BLaER1 treated with 17β-estradiol and CSF1 and Interleukin-3, amounts not matched to agents 10 nM and 100 nM (cell line): ENCODE data around the gene TRIOBP.
A peak's percentile ranks its signal among the peaks of the same experiment; 100 is the strongest.

ENCODE experiments used
- H3K27ac ChIP-seq, 11 experiments: shearing (Covaris generic); formaldehyde crosslinking; 2 replicates each; pipeline ENCODE4 v1.8.1; 2022
- H3K27me3 ChIP-seq, 11 experiments: shearing (Covaris generic); formaldehyde crosslinking; 2 replicates each; pipeline ENCODE4 v1.8.1; 2022
- H3K36me3 ChIP-seq, 11 experiments: shearing (Covaris generic); formaldehyde crosslinking; 2 replicates each; pipeline ENCODE4 v1.8.1; 2022
- H3K4me1 ChIP-seq, 10 experiments: shearing (Covaris generic); formaldehyde crosslinking; 2 replicates each; pipeline ENCODE4 v1.8.1; 2022
- H3K4me2 ChIP-seq, 11 experiments: shearing (Covaris generic); formaldehyde crosslinking; 2 replicates each; pipeline ENCODE4 v1.8.1; 2022
- H3K4me3 ChIP-seq, 10 experiments: shearing (Covaris generic); formaldehyde crosslinking; 2 replicates each; pipeline ENCODE4 v1.8.1; 2022
- H3K9ac ChIP-seq, 11 experiments: shearing (Covaris generic); formaldehyde crosslinking; 2 replicates each; pipeline ENCODE4 v1.8.1; 2022
- H3K9me3 ChIP-seq, 11 experiments: shearing (Covaris generic); formaldehyde crosslinking; replicated peaks in 1 of 11; 2 replicates each; pipeline ENCODE4 v1.8.1; 2022
- H4K20me1 ChIP-seq, 11 experiments: shearing (Covaris generic); formaldehyde crosslinking; 2 replicates each; pipeline ENCODE4 v1.8.1; 2022
- Cebpa-rat ChIP-seq, 11 experiments: shearing (Covaris generic); IDR thresholded peaks; 2 replicates each; pipeline ENCODE4 v1.8.1; 2022

The TRIOBP gene

DNA sequence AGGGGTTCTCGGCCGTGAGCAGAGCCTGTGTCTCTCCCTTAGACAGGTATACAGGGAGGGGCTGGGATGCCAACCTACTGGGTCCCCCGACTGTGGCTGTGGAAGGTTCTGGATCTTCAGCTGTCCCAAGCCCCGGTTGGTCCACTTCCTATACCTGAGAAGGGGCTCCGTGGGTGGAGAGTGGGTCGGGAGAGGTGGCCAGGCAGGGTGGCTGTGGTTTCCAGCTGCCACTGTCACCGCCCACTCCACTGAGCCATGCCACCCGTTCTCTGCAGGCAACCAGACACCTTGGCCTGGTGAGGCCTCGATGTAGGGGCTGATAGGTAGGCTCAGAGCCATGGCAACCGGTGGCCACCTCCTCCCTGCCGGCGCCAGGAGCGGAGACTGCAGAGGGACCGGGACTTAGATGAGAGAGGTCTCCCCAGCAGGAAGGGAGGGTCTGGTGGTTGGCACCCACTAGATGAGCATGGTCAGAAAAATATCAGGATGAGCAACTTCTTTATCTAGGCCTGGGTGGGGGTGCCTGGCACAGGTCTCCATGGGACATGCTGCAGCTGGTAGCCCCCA lies 53.8 kb downstream of the TRIOBP start:
- Histone ChIP-seq H3K27me3 (no peaks in the 10 kb centered on the region), H3K4me1 (peaks cover 53 to 65% (median 59%) of the 10 kb centered on the region in 10 experiments), H3K4me3 (no peak overlapping the region), H3K4me2 (peak overlapping the region; percentile 53 to 99 (median 92); a peak in 21 of 22 replicates), H3K9me3 (no peaks in the 10 kb centered on the region), H3K27ac (peak overlapping the region in 9 of 11 experiments; percentile 35 to 61 (median 51); a peak in 16 of 22 replicates), H4K20me1 (peaks cover 49 to 89% (median 73%) of the 10 kb centered on the region in 11 experiments), H3K36me3 (peaks cover 38 to 78% (median 61%) of the 10 kb centered on the region in 11 experiments), H3K9ac (peak overlapping the region; percentile 38 to 64 (median 55); a peak in 18 of 22 replicates)
- no peak for TF ChIP-seq Cebpa-rat (IDR thresholded peaks at IDR 0.05)

GRCh38 chr22:37751449-37752188 lies 54.8 kb downstream of the TRIOBP start:
- Histone ChIP-seq H3K9me3 (no peaks in the 10 kb centered on the region), H3K27me3 (no peaks in the 10 kb centered on the region), H4K20me1 (peaks cover 49 to 98% (median 83%) of the 10 kb centered on the region in 11 experiments), H3K4me2 (peak overlapping the region; percentile 61 to 99 (median 92)), H3K4me1 (peaks cover 53 to 69% (median 63%) of the 10 kb centered on the region in 10 experiments), H3K27ac (peak overlapping the region in 9 of 11 experiments; percentile 35 to 59 (median 51); a peak in 13 of 22 replicates), H3K4me3 (no peak overlapping the region), H3K36me3 (peaks cover 48 to 87% (median 71%) of the 10 kb centered on the region in 11 experiments), H3K9ac (peak overlapping the region in 10 of 11 experiments; percentile 24 to 64 (median 56); a peak in 18 of 22 replicates)
- no peak for TF ChIP-seq Cebpa-rat (IDR thresholded peaks at IDR 0.05)

DNA sequence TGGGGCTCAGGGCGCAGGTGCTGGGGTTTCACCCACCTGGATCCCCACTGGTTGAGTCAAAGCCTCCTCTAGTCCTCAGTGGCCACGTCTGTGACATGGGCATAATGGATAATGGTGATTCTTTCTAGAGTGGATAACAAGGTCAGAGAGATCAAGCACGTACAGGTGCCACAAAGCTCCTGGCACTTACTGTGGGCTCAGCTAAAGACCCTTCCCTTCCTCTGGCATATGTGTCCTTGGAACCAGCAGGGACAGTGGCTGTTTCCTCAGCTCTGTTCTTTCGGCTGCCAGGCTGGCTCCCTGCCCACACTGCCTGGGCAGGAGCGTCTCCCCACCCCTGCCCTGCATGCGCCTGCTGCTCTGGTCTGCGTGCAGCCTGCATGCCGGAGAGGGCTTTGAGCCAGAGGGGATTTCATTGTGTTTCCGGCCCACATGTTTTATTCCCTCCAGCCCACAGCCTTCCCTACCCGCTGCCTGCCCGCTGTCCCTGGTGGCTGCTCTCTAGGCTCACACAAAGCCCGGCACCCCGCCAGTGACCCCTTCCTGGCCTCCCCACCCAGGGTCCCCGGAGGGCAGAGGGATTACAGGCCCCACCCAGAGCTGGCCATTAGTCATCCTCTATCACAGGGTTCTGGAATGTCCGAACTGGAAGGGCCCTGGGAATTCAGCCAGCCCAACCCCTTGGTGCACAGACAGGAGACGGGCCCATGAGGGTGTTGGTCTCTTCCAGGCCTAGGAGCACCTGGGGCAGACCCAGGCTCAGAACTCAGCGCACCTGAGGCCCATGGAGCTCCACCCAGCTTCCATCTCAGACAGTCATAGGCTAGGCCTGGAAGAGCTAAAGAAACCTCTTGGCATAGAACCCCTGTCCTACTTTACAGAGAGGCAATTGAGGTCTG lies 55.6 kb downstream of the TRIOBP start:
- Histone ChIP-seq H3K9me3 (no peaks in the 10 kb centered on the region), H3K4me2 (peak overlapping the region in 10 of 11 experiments; percentile 4 to 95 (median 63); a peak in 19 of 22 replicates), H3K4me3 (no peak overlapping the region), H3K4me1 (peaks cover 50 to 72% (median 62%) of the 10 kb centered on the region in 10 experiments), H3K27me3 (no peaks in the 10 kb centered on the region), H3K27ac (peak overlapping the region in 8 of 11 experiments; percentile 26 to 55 (median 35); a peak in 11 of 22 replicates), H4K20me1 (peaks cover 47 to 100% (median 85%) of the 10 kb centered on the region in 11 experiments), H3K36me3 (peaks cover 56 to 95% (median 79%) of the 10 kb centered on the region in 11 experiments), H3K9ac (peak overlapping the region in 10 of 11 experiments; percentile 4 to 56 (median 34); a peak in 15 of 22 replicates)
- no peak for TF ChIP-seq Cebpa-rat (IDR thresholded peaks at IDR 0.05)

DNA sequence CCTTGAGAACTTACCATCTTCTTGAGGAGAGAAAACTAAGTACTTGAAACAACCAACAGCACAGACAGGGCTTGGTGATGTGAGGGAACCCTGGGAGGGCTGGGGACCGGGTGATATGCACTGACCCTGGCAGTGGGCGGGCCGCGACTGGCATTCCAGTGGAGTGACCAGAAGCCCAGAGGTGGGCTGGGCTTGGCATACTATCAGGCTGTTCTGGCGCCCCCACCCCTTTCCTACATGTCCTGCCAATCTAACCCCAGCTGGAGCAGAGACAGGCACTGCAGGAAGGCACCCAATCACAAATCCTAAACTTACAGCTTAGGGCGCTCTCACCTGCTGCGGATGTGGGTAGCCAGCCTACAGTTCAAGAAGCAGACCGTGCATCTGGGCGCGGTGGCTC lies 56.9 kb downstream of the TRIOBP start:
- no peak for TF ChIP-seq Cebpa-rat (IDR thresholded peaks at IDR 0.05)
- Histone ChIP-seq H3K4me1 (peaks cover 48 to 72% (median 62%) of the 10 kb centered on the region in 10 experiments), H3K27ac (no peak overlapping the region)

GRCh38 chr22:37757663-37758062 lies 60.8 kb downstream of the TRIOBP start:
- no peak for TF ChIP-seq Cebpa-rat (IDR thresholded peaks at IDR 0.05)
- H3K9ac ChIP-seq: peak overlapping the region in 10 of 11 experiments; percentile 4 to 63 (median 42); a peak in 14 of 22 replicates
- no peaks in the 10 kb centered on the region for H3K9me3 ChIP-seq
- no peak overlapping the region; a peak in 1 of 20 replicates for H3K4me3 ChIP-seq
- peaks cover 11 to 47% (median 31%) of the 10 kb centered on the region in 10 experiments for H3K4me1 ChIP-seq
- H3K27ac ChIP-seq: peak overlapping the region in 7 of 11 experiments; percentile 27 to 65 (median 47); a peak in 12 of 22 replicates
- no peaks in the 10 kb centered on the region for H3K27me3 ChIP-seq
- H3K36me3 ChIP-seq: peaks cover 84 to 99% (median 96%) of the 10 kb centered on the region in 11 experiments
- H3K4me2 ChIP-seq: peak overlapping the region in 10 of 11 experiments; percentile 4 to 73 (median 52); a peak in 19 of 22 replicates
- peaks cover 0 to 89% (median 58%) of the 10 kb centered on the region in 11 experiments; a peak in 19 of 22 replicates for H4K20me1 ChIP-seq

More for the DNA sequence above, 56.9 kb downstream of the TRIOBP start:
- Histone ChIP-seq H3K36me3 (peaks cover 69 to 99% (median 84%) of the 10 kb centered on the region in 11 experiments), H3K4me2 (no peak overlapping the region), H3K9me3 (no peaks in the 10 kb centered on the region), H3K27me3 (no peaks in the 10 kb centered on the region), H4K20me1 (peaks cover 34 to 100% (median 85%) of the 10 kb centered on the region in 11 experiments; a peak in 21 of 22 replicates), H3K9ac (no peak overlapping the region), H3K4me3 (no peak overlapping the region)

- Histone ChIP-seq H4K20me1 (peaks cover 0 to 90% (median 61%) of the 10 kb centered on the region in 11 experiments; a peak in 19 of 22 replicates), H3K4me3 (no peak overlapping the region), H3K9me3 (no peaks in the 10 kb centered on the region), H3K9ac (peak overlapping the region in 8 of 11 experiments; percentile 31 to 63 (median 46); a peak in 14 of 22 replicates), H3K4me1 (peaks cover 10 to 52% (median 35%) of the 10 kb centered on the region in 10 experiments), H3K27ac (peak overlapping the region in 8 of 11 experiments; percentile 21 to 65 (median 50); a peak in 12 of 22 replicates), H3K36me3 (peaks cover 83 to 99% (median 96%) of the 10 kb centered on the region in 11 experiments), H3K27me3 (no peaks in the 10 kb centered on the region), H3K4me2 (peak overlapping the region; percentile 4 to 73 (median 50); a peak in 18 of 22 replicates)
- TF ChIP-seq Cebpa-rat (IDR thresholded peaks at IDR 0.05): no peak
Observed at GRCh38 chr22:37758694-37759093, 61.8 kb downstream of the TRIOBP start.

GRCh38 chr22:37759281-37759680 lies 62.4 kb downstream of the TRIOBP start:
- Histone ChIP-seq H3K9ac (peak overlapping the region in 4 of 11 experiments; percentile 28 to 63 (median 47); a peak in 3 of 22 replicates), H3K4me1 (peaks cover 10 to 58% (median 40%) of the 10 kb centered on the region in 10 experiments), H3K4me3 (no peak overlapping the region), H3K9me3 (no peaks in the 10 kb centered on the region), H4K20me1 (peaks cover 0 to 87% (median 61%) of the 10 kb centered on the region in 11 experiments; a peak in 19 of 22 replicates), H3K36me3 (peaks cover 79 to 99% (median 96%) of the 10 kb centered on the region in 11 experiments), H3K27me3 (no peaks in the 10 kb centered on the region), H3K4me2 (peak overlapping the region in 1 of 11 experiments; percentile 50; a peak in 1 of 22 replicates), H3K27ac (peak overlapping the region in 8 of 11 experiments; percentile 21 to 65 (median 50); a peak in 12 of 22 replicates)
- no peak for TF ChIP-seq Cebpa-rat (IDR thresholded peaks at IDR 0.05)

DNA sequence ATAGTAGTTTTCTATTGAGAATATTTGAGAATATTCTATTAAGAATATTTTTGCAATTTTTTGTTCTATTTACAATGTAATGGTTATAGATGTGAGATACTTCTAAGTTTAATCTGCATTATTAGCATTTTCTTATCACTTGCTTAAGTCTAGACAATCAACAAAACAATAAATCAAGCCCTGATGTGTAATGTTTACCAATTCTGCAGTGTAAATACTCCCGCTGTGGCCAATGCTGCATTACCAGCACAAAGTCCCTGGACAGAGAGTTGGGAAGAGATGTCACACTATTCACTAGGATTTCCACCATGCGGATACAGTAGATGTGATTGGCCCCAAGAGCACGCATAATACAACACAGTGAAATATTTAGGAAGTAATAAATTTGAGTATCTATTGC lies 63.3 kb downstream of the TRIOBP start:
- no peaks in the 10 kb centered on the region for H3K27me3 ChIP-seq
- H3K36me3 ChIP-seq: peaks cover 70 to 99% (median 96%) of the 10 kb centered on the region in 11 experiments
- peaks cover 10 to 65% (median 49%) of the 10 kb centered on the region in 10 experiments for H3K4me1 ChIP-seq

More for the DNA sequence above, 63.3 kb downstream of the TRIOBP start:
- Histone ChIP-seq H3K4me2 (no peak overlapping the region), H4K20me1 (peaks cover 0 to 80% (median 60%) of the 10 kb centered on the region in 11 experiments; a peak in 19 of 22 replicates), H3K27ac (no peak overlapping the region), H3K4me3 (no peak overlapping the region), H3K9me3 (no peaks in the 10 kb centered on the region), H3K9ac (no peak overlapping the region)
- no peak for TF ChIP-seq Cebpa-rat (IDR thresholded peaks at IDR 0.05)
